Liver (tissue), 4 donors: ENCODE measurements around the gene MAP3K21. TPM values are rescaled to one million over a fixed set of nuclear protein-coding genes. Genes with fewer than 3 reads are reported as not detected.

Experiments used
- polyA plus RNA-seq, 2 donors: library from polyadenylated mRNA; stranded (reverse) in 1 of 2; unstranded in 1 of 2; fragments of 200-250 nt in 1 of 2; fragments of >200 nt in 1 of 2; fragmentation: Nextera tagmentation in 1 of 2; extraction: Ambion mirVana in 1 of 2; gene quantifications; one replicate each; pipeline versions ENCODE4 v1.2.1 to v1.2.3, GENCODE V29; 2013 to 2015
- total RNA-seq, 2 donors: library from RNA; depleted of rRNA; stranded (reverse); fragments of >200 nt; gene quantifications; one replicate each; pipeline ENCODE4 v1.2.3, GENCODE V29; 2014
- donor health status: healthy.
- donor health status: healthy.
- donor health status: healthy.

Gene MAP3K21
- total and polyA plus RNA-seq, 4 donors, result 0.51 to 7.3 (median 1.6) TPM

Other genes starting within 250 kb of the MAP3K21 start
- 1 to 10 TPM in 1 of 2 donors, under 1 TPM in 1; 0.89 to 3.1 TPM for gene PCNX2, start 32.0 kb upstream of the MAP3K21 start, total RNA-seq
- under 1 TPM; 0.20 to 0.96 TPM for gene PCNX2, start 32.0 kb upstream of the MAP3K21 start, polyA plus RNA-seq